Measurements from ENCODE around the gene CRYGN. TPM values are rescaled to one million over a fixed set of nuclear protein-coding genes. Genes with fewer than 3 reads are reported as not detected.

CRYGN gene
- total RNA-seq, 2 experiments from 2014 or later: 0.12 to 0.74 TPM

DNA sequence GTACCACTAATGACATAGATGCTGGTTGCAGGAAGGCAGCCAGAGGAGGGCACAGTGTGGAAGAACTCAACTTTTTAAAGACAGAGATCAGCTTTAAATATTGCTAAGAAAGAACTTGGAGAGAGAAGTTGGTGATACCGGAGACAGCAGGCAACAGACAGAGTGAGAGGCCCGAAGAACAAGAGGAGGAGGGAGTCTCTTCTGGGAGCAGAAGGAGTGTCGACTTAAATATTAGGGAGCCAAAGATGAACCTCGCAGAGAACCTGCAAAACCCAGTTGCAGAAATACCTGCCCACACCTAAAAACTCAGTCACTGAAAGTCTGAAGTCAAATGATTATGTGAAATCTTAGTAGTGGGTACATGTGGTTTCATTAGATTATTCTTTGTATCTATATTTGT, 26.7 kb downstream of the CRYGN start:
- Mint-ChIP-seq H3K36me3 (peaks cover 6% of the 10 kb centered on the region), H3K9me3 (peaks cover 6% of the 10 kb centered on the region), H3K27me3 (peaks cover 39% of the 10 kb centered on the region), H3K4me1 (peaks cover 40% of the 10 kb centered on the region), H3K27ac (no peak overlapping the region), H3K4me3 (no peak overlapping the region)
- DNase-seq: no peak

DNA sequence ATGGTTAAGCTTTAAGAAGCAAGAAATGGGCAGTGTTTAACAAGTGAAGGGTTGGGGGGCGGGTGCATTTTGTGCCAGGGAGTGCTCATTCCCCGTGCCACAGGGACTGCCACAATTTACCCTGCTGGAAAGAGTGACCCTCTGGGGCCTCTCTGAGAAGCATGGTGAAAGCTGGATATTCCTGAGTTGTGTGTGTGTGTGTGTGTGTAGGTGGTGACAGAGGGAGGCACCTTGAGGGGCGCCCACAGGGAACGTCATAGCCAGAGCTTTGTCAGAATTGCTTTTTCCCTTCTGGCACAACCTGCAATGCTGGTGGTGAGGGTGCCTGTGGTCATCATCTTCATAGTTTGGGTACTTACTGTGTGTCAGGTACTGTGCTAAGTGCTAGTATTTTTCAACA, 27.6 kb downstream of the CRYGN start:
- peaks cover 40% of the 10 kb centered on the region for H3K4me1 Mint-ChIP-seq
- H3K36me3 Mint-ChIP-seq: peaks cover 4% of the 10 kb centered on the region
- H3K4me3 Mint-ChIP-seq: no peak overlapping the region
- H3K27me3 Mint-ChIP-seq: peaks cover 41% of the 10 kb centered on the region
- H3K27ac Mint-ChIP-seq: no peak overlapping the region
- peaks cover 4% of the 10 kb centered on the region for H3K9me3 Mint-ChIP-seq
- no peak for DNase-seq

DNA sequence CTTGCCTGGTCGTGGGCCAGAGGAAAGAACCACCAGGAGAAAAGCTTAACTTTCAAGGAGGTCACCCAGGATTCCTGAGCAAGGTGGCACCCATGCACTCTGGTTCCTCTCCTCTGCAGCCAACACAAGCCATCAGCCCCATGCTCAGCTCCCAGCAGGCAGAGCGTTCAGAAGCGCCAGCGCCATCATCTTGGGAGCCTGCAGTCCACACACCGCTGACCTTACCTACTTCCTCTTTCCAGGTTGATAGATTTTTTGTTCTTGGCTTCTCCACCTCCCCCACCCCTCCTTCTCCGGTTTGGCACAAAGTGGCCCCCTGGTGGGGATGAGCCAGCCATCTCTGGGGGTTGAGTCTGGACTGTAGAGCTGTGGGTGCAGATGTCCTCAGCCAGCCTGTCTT, 28.4 kb downstream of the CRYGN start:
- H3K27ac Mint-ChIP-seq: no peak overlapping the region
- no peak overlapping the region for H3K4me3 Mint-ChIP-seq
- peaks cover 40% of the 10 kb centered on the region for H3K4me1 Mint-ChIP-seq
- no peak for DNase-seq
- H3K27me3 Mint-ChIP-seq: peaks cover 37% of the 10 kb centered on the region
- peaks cover 4% of the 10 kb centered on the region for H3K9me3 Mint-ChIP-seq
- peaks cover 4% of the 10 kb centered on the region for H3K36me3 Mint-ChIP-seq

DNA sequence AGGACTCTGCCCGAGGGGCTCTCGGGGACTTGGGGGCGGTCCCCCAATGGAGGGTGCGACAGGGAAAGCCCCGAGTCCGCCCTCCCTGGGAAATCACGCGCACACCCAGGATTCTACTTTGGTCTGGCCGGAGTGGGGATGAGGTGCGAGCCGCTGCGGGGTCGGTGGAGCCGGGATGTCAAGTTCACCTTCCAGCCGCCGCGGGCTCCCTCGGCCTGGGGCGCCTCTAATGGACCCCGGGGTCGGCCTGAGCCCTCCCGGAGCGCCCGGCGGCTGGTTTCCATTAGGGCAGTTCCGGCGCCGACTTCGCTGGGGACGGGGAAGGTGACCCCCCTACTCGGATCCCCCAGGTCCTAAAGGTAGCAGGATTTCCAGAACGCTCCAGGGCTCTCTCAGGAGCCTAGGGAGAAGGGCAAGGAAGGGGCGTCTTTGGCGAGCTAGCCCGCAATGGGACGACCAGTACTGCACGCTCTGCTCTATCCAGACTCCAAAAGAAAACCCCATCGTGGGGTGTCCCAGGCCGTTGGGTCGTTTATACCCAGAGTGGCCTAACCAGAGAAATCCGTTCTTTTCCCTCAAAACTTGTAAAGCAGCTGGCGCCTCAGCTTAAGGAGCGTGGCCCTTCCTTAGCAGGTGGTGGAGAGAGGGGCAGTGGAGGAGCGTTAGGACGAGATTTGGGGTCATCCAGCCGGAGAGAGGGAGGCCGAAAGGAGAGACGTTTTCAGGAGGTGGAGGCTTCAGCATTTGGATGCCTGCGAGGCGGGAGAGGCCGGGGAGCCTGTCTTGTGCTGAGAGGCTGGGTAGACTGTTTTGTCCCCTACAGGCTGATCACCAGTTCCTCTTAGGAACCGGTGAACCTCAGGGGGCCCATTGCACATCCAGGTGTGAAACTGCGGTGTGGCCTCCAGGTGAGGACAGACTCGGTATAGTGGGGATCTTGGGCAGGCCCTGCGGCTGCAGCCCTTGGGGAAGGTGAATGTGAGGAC, 29.2 kb downstream of the CRYGN start:
- Mint-ChIP-seq H3K4me1 (peaks cover 40% of the 10 kb centered on the region), H3K36me3 (peaks cover 4% of the 10 kb centered on the region), H3K27me3 (peaks cover 37% of the 10 kb centered on the region), H3K27ac (no peak overlapping the region), H3K9me3 (peaks cover 4% of the 10 kb centered on the region), H3K4me3 (peak overlapping the region; percentile 63)
- no peak for DNase-seq

DNA sequence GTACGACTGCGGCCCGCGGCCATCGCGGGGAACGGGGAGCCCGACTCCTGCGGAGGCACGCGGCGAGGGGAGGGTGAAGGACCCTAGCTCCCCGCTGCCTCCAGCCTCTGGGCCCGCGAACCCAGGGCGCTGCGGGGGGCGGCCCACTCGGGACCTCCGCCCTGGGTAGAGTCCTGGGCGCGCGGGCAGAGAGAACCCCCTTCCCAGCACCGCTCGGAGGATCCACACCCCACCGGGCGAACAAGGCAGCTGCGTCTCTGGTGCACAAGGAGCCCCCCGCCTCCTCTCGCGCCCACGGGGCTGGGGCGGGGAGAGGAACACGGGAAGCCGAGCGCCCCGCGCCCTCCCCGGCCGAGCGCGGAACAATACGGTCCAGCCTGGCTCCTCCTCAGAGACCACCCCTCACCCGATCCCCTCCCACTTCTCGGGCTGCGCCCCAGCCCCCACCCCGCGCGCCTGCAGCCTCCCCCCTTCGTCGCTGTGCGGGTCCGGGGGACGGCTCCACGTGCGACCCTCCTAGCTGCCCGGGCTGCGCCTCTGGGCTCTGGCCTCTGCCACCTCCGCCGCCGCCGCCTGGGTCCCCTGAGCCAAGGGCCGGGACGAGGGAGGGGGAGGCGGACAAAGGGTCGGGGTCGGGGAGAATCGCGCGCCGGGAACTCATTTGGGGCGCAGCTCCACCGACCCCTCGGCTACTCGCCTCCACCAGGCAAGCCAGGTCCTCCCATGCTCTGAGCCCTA, 30.1 kb downstream of the CRYGN start, which contains the start of gene WDR86:
Gene WDR86 (minus strand): TSS at position 372 of the 738 bp plus-strand sequence. CDS start 449 bp downstream, outside the sequence.
- Mint-ChIP-seq H3K36me3 (peaks cover 4% of the 10 kb centered on the region), H3K27ac (no peak within 1 kb of the TSS), H3K4me1 (peaks cover 40% of the 10 kb centered on the region), H3K9me3 (peaks cover 4% of the 10 kb centered on the region), H3K4me3 (peak within 1 kb of the TSS; percentile 63), H3K27me3 (peaks cover 37% of the 10 kb centered on the region)
- no peak for DNase-seq

DNA sequence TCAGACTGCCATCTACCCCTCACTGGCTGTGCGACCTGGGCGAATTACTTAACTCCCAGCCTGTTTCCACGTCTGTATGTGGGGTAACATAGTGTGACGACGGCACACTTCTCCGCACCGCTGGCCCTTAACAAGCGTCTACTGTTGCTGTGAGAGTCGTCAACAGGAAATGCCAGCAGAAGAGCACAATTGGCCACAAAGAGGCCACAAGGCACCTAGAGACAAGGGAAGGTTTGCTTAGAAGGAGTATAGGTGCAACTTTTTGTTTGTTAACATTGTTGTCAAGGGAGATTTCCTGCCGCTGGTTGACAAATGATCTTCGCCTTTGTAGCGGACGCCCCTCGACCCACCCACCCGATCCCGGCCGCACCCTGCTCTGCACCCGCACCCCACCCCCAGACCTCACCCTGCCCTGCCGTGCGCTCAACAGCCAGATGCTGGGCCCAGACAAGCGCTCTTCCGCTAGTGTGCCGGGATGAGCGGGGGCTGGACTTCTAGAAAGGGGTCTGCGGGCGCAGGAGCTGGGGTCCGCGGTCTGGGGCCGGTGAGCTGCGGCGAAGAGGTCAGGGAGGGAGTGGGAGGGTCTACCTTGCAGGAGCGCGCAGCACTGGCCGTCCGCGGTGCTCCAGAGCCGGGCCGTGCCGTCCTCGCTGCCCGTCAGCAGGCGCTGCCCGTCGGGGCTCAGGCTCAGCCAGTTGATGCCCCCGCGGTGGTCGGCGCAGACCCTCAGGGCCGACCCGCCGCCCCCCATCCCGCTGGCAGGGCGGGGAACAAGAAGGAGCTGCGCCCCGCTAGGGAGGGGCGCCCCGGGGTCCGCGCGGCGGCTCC, 30.9 kb downstream of the CRYGN start:
- DNase-seq: no peak
- H3K27ac Mint-ChIP-seq: no peak overlapping the region
- H3K4me1 Mint-ChIP-seq: peaks cover 32% of the 10 kb centered on the region
- H3K9me3 Mint-ChIP-seq: no peaks in the 10 kb centered on the region
- peak overlapping the region; percentile 53 for H3K4me3 Mint-ChIP-seq
- H3K27me3 Mint-ChIP-seq: peaks cover 37% of the 10 kb centered on the region
- H3K36me3 Mint-ChIP-seq: no peaks in the 10 kb centered on the region

DNA sequence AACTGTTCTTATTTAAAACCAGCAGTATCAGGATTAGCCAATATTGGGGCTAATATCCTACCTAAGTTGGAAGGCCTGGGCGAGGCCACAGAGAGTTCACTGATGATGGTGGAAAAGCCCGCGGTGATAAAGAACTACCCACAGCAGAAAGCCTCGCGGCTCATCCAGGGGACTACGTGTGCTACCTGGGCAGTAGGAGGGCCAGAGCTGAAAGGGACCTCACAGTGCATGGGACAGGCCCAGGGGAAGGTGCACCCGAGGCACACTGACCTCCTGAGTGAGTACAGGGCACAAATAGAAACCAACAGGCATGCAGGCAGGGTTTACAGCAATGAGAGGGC, 31.5 kb downstream of the CRYGN start:
- Mint-ChIP-seq H3K27ac (no peak overlapping the region), H3K36me3 (no peaks in the 10 kb centered on the region), H3K4me3 (peak overlapping the region; percentile 53), H3K27me3 (peaks cover 37% of the 10 kb centered on the region), H3K4me1 (peaks cover 27% of the 10 kb centered on the region), H3K9me3 (no peaks in the 10 kb centered on the region)
- DNase-seq: no peak

DNA sequence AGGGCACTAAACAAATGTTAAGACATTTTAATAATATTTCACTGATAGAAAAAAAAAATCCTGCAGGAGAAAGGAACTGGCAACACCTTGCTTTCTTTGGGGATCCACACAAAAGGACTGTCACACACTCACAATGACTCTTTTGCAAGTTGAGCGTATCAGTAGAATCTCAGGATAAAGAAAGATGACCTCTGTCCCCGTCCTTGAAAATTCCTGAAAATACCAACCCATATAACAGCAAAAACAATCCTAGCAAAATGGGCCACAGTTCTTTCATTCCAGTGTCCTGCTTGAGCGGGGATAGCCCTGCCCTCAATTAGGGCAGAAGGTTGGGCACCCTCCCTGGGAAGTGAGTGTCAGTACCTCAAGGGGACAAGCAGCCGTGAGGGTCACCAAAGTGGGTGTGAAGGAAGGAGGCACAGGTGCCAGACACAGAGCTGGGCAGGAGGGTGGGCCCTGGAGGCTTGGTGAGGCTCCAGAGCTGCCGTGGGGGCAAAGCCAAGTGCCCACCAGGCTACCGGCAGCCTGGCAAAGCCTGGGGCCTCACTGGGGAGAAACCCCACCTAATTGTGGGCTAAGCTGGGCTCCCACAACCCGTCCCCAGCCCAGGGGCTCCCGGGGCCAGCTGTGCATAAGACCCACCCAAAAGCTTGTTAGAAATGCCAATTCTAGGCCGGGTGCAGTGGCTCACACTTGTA, 32.9 kb downstream of the CRYGN start:
- peaks cover 20% of the 10 kb centered on the region for H3K4me1 Mint-ChIP-seq
- no peak for DNase-seq
- no peak overlapping the region for H3K4me3 Mint-ChIP-seq
- H3K9me3 Mint-ChIP-seq: no peaks in the 10 kb centered on the region
- H3K36me3 Mint-ChIP-seq: no peaks in the 10 kb centered on the region
- no peak overlapping the region for H3K27ac Mint-ChIP-seq
- peaks cover 31% of the 10 kb centered on the region for H3K27me3 Mint-ChIP-seq

DNA sequence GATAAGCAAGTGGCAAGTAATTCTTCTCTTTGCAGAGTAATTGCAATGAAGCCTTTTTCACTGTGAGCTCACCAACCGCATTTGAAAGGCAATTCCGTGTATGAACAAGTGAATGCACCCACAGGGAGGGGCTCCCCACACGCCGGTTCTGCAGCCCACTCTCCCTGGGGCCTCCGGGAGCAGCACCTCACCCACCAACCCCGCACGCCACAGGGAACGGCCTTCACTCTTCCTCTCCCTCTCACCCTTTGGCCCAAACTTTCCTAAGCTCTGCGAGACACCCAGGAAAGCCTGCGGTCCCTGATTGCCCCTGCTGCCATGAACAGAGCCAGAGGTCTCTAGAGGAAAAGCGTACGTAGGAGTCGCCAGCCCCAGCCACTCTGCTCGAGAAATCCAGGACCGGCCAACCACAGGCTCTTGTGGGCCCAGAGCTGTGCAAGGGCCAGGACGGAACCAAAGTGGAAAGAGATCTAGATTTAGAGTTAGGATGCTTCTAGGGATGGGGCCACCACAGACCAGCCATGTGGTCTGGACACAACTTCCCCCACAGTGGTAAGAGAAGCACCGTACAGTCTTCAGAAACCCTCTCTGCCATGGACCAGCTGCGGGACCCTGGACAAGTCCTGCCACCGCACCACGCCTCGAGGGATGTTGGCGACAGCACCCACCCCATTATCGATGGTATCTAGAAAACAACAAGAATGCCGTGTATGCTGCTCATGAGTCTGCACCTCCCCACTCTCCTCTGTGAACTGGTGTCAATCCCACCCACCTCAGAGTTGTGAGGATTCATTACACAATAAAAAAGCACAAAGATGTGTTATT, 33.7 kb downstream of the CRYGN start:
- H3K4me3 Mint-ChIP-seq: no peak overlapping the region
- H3K27ac Mint-ChIP-seq: no peak overlapping the region
- H3K36me3 Mint-ChIP-seq: no peaks in the 10 kb centered on the region
- H3K9me3 Mint-ChIP-seq: no peaks in the 10 kb centered on the region
- H3K4me1 Mint-ChIP-seq: peaks cover 15% of the 10 kb centered on the region
- DNase-seq: no peak
- peaks cover 23% of the 10 kb centered on the region for H3K27me3 Mint-ChIP-seq

DNA sequence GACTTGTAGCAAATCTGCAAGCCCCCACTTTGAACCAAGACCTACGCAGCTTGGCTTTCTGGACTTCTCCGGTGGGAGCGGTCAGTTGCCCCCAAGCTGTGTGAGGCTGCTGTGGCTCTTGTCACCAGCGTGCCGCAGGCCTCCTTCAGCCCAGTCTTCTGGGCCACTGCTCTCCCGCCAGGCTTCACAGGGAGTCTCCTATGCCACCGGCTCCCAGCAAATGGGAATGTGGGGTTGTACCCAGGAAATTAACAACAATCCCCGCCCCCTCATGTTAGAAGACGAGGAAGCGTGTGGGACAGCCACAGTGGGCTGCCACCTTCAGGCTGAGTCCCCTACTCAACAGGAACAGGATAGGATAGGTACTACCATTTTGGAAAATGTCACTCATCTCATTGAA, 34.4 kb downstream of the CRYGN start:
- Mint-ChIP-seq H3K27me3 (peaks cover 17% of the 10 kb centered on the region), H3K27ac (no peak overlapping the region), H3K4me3 (no peak overlapping the region), H3K4me1 (peaks cover 8% of the 10 kb centered on the region), H3K9me3 (no peaks in the 10 kb centered on the region), H3K36me3 (no peaks in the 10 kb centered on the region)
- no peak for DNase-seq

DNA sequence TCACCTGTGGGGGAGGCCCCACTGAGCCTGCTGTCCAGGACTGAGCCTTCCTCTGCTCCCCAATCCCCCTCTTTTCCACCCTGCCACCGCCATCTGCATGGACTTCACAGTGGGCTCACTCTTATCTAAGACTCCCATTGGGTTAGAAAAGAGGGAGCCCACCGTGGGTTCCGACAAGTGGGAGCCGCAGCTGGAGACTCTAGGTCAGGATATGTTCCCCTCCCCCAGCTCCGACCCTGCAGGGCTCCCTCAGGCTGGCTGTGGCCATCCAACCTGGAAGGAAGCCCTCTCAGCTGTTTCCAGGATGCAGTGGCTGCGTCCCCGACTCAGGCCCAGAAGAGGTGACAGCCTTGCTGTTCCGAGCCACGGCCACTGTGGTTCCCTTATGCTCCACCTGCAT, 34.9 kb downstream of the CRYGN start:
- Mint-ChIP-seq H3K4me1 (peaks cover 5% of the 10 kb centered on the region), H3K36me3 (no peaks in the 10 kb centered on the region), H3K27ac (no peak overlapping the region), H3K27me3 (peaks cover 12% of the 10 kb centered on the region), H3K4me3 (no peak overlapping the region), H3K9me3 (no peaks in the 10 kb centered on the region)
- no peak for DNase-seq

DNA sequence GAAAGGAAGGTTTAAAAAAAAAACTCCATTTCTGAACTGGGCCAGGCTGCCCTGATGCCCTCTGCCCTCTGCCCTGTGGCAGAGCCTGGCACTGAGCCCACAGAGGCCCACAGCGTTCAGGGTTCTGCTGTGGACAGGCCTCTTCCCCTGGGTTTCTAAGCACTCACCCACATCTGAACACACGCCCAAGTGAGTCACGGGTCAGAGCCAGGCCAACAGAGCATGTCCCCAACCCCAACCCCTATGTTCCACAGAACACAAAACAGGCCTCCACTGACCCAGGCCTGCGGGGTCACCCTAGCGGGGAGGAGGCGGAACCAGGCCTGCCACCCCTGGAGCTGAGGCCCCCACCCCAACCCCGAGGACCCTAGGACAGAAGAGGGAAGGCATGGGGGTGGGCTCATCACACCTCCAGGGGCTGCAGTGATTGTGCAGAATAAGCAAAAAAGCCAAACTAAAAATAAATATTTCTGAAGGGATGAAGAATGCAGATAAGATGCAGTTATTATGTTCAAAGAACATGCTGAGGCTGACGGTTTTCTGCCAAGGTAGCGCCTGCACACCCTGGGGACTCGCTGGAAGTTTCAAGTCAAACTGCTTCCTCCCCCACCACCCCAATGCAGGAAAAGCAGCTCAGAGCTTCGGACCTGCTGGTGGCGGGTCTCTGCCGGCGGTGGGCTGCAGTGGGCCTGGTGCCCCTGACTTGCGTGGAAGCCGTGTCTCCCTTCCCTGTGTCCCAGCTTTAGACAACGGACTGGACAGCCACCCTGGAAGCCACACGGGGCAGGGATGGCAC, 35.5 kb downstream of the CRYGN start:
- H3K4me1 Mint-ChIP-seq: peaks cover 5% of the 10 kb centered on the region
- no peaks in the 10 kb centered on the region for H3K9me3 Mint-ChIP-seq

DNA sequence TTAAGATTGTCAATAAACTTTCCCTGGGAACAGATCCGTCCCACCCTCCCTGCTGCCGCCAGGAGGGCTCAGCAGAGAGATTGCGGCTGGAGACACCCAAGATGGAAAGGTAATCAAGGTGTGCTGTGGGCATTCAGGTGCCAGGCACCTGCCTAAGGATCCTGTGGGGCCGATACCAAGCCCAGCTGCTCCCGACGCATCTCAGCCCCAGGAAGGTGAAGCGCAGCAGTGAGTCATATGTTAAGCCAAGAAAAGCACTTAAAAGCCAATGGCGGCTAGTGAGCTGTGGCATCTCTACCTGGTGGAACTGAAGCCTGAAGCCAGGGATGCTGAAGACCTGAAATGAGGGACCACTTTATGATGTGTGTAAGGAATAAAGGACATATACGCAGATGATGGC, 36.2 kb downstream of the CRYGN start:
- Mint-ChIP-seq H3K4me3 (no peak overlapping the region), H3K4me1 (peaks cover 3% of the 10 kb centered on the region), H3K27ac (no peak overlapping the region), H3K27me3 (peaks cover 7% of the 10 kb centered on the region), H3K9me3 (no peaks in the 10 kb centered on the region), H3K36me3 (no peaks in the 10 kb centered on the region)
- DNase-seq: no peak

More for the DNA sequence above, 35.5 kb downstream of the CRYGN start:
- no peaks in the 10 kb centered on the region for H3K36me3 Mint-ChIP-seq
- DNase-seq: no peak
- H3K4me3 Mint-ChIP-seq: no peak overlapping the region
- H3K27ac Mint-ChIP-seq: no peak overlapping the region
- H3K27me3 Mint-ChIP-seq: peaks cover 12% of the 10 kb centered on the region

All from activated naive CD8-positive, alpha-beta T cell treated with anti-CD3 and anti-CD28 coated beads for 36 hours (primary cell).